HCT116 (cell line): ENCODE measurements around the gene C20orf96. TPM values are rescaled to one million over a fixed set of nuclear protein-coding genes. Genes with fewer than 3 reads are reported as not detected.

Experiments
- ATAC-seq: fragments of 200-7000 bp; cut with Tn5 transposase; 2 replicates; pipeline ENCODE4 v1.9.1; 2020; ENCODE audit warnings: mild to moderate bottlenecking, moderate library complexity
- BruUV-seq: library from RNA; stranded (reverse); fragments of 400-500 nt; replicated peaks from 2 replicates; lab custom pipeline; 2021; lab: Mats Ljungman, UMichigan
- CTCF ChIA-PET: fragments of 300-600 bp; sonication (Branson Sonifier 250); formaldehyde crosslinking; loops from one replicate; lab custom pipeline; 2021; ENCODE audit warnings: antibody characterized with exemption; lab: Charles Lee
- POLR2A ChIA-PET: fragments of 300-600, 350-600 bp; sonication (Branson Sonifier 250); formaldehyde crosslinking; loops from one replicate; lab custom pipeline; 2021; ENCODE audit warnings: antibody characterized with exemption; lab: Charles Lee
- RAD21 ChIA-PET, 2 experiments: fragments of 300-600 bp; sonication (Branson Sonifier 250); formaldehyde crosslinking; loops; one replicate each; lab custom pipeline; 2023; ENCODE audit warnings: low total read pairs in 2 of 2; ENCODE audit not compliant: uncharacterized antibody in 2 of 2, unreplicated experiment in 2 of 2, low non-redundant PET in 1 of 2; lab: Charles Lee
- DNase-seq: peaks from one replicate; pipeline ENCODE4 v3.0.0-alpha.2; 2010; ENCODE audit warnings: low read depth, low spot score
- H2AFZ ChIP-seq: fragments of 200-600 bp; shearing (Covaris generic), sonication (generic); 2 replicates; pipeline ENCODE4 v1.6.1; 2017; ENCODE audit warnings: low read depth, mixed run types, mixed read lengths, antibody characterized with exemption, low read length; ENCODE audit not compliant: poor library complexity, severe bottlenecking
- H3K27ac ChIP-seq: 2 replicates; pipeline ENCODE4 v1.5.1; 2012; ENCODE audit warnings: low read depth, low read length
- H3K27me3 ChIP-seq: fragments of 200-600 bp; sonication (generic); 2 replicates; pipeline ENCODE4 v1.6.1; 2016; ENCODE audit warnings: mixed run types, low read length, mixed read lengths; ENCODE audit not compliant: insufficient read depth
- H3K36me3 ChIP-seq, 2 experiments: fragments of 200-500 bp in 1 of 2; fragments of 200-600 bp in 1 of 2; sonication (Bioruptor generic) in 1 of 2; sonication (generic) in 1 of 2; 2 replicates each; pipeline versions ENCODE4 v1.5.1 to v1.6.1; 2014 to 2016; ENCODE audit warnings: low read length in 2 of 2, inconsistent platforms in 1 of 2, mixed read lengths in 1 of 2, mixed run types in 1 of 2; ENCODE audit not compliant: insufficient read depth in 2 of 2, control insufficient read depth in 1 of 2
- H3K4me1 ChIP-seq, 2 experiments: fragments of 200-600 bp in 1 of 2; sonication (generic) in 1 of 2; 2 replicates each; pipeline versions ENCODE4 v1.5.1 to v1.6.1; 2012 to 2017; ENCODE audit warnings: low read length in 2 of 2, inconsistent platforms in 1 of 2, mild to moderate bottlenecking in 1 of 2, mixed read lengths in 1 of 2, mixed run types in 1 of 2, moderate library complexity in 1 of 2; ENCODE audit not compliant: insufficient read depth in 2 of 2, control insufficient read depth in 1 of 2
- H3K4me2 ChIP-seq: fragments of 200-600 bp; sonication (generic); 2 replicates; pipeline ENCODE4 v1.6.1; 2017; ENCODE audit warnings: mixed run types, low read length, mixed read lengths
- H3K4me3 ChIP-seq, 2 experiments: fragments of 200-600 bp in 1 of 2; sonication (generic) in 1 of 2; replicated peaks in 1 of 2; 2 replicates each; pipeline ENCODE4 v1.5.1; 2011 to 2016; ENCODE audit warnings: low read length in 2 of 2, control low read depth in 1 of 2, low read depth in 1 of 2, mild to moderate bottlenecking in 1 of 2, mixed read lengths in 1 of 2, mixed run types in 1 of 2
- H3K79me2 ChIP-seq: fragments of 200-600 bp; sonication (generic); 2 replicates; pipeline ENCODE4 v1.6.1; 2017; ENCODE audit warnings: mild to moderate bottlenecking, mixed run types, low read length, moderate library complexity, mixed read lengths; ENCODE audit not compliant: insufficient read depth
- H3K9ac ChIP-seq: fragments of 200-600 bp; sonication (generic); 2 replicates; pipeline ENCODE4 v1.6.1; 2016; ENCODE audit warnings: low read length, mixed read lengths
- H3K9me2 ChIP-seq: fragments of 200-600 bp; sonication (generic), shearing (Covaris generic); 2 replicates; pipeline ENCODE4 v1.6.1; 2017; ENCODE audit warnings: mixed run types, mild to moderate bottlenecking, moderate library complexity; ENCODE audit not compliant: insufficient read depth
- H3K9me3 ChIP-seq, 2 experiments: fragments of 200-500 bp in 1 of 2; fragments of 200-600 bp in 1 of 2; sonication (Bioruptor generic) in 1 of 2; sonication (generic) in 1 of 2; 2 replicates each; pipeline ENCODE4 v1.6.1; 2014 to 2017; ENCODE audit warnings: low read length in 2 of 2, mixed read lengths in 2 of 2, inconsistent platforms in 1 of 2, low read depth in 1 of 2, mild to moderate bottlenecking in 1 of 2, mixed run types in 1 of 2, moderate library complexity in 1 of 2; ENCODE audit not compliant: control insufficient read depth in 1 of 2, insufficient read depth in 1 of 2
- H4K20me1 ChIP-seq: fragments of 200-600 bp; sonication (generic), shearing (Covaris generic); 2 replicates; pipeline ENCODE4 v1.6.1; 2017; ENCODE audit warnings: mixed run types, mild to moderate bottlenecking, moderate library complexity; ENCODE audit not compliant: insufficient read depth
- CBX3 ChIP-seq: IDR thresholded peaks from 2 replicates; pipeline ENCODE4 v1.6.1; 2012; ENCODE audit warnings: low read depth
- CEBPB ChIP-seq: IDR thresholded peaks from 2 replicates; pipeline ENCODE4 v1.6.1; 2012; ENCODE audit warnings: low read depth
- EGR1 ChIP-seq: IDR thresholded peaks from 2 replicates; pipeline ENCODE4 v1.6.1; 2012; ENCODE audit warnings: low read depth
- EZH2 ChIP-seq: fragments of 200-600 bp; sonication (generic); IDR thresholded peaks from 2 replicates; pipeline ENCODE4 v1.6.1; 2017; ENCODE audit warnings: antibody characterized with exemption, mixed run types
- EZH2phosphoT487 ChIP-seq: fragments of 200-600 bp; IDR thresholded peaks from 2 replicates; pipeline ENCODE4 v1.6.1; 2018; ENCODE audit warnings: antibody characterized with exemption, borderline replicate concordance
- FOSL1 ChIP-seq: IDR thresholded peaks from 2 replicates; pipeline ENCODE4 v1.6.1; 2012; ENCODE audit warnings: low read depth
- JUND ChIP-seq: IDR thresholded peaks from 2 replicates; pipeline ENCODE4 v1.6.1; 2012
- POLR2A ChIP-seq: IDR thresholded peaks from 2 replicates; pipeline ENCODE4 v1.7.0; 2011; ENCODE audit warnings: borderline replicate concordance; ENCODE audit not compliant: insufficient read depth, insufficient read length; ENCODE audit errors: extremely low read depth
- POLR2AphosphoS5 ChIP-seq: IDR thresholded peaks from 2 replicates; pipeline ENCODE4 v1.6.1; 2011; ENCODE audit warnings: mild to moderate bottlenecking, low read depth, low read length, moderate library complexity
- RAD21 ChIP-seq: IDR thresholded peaks from 2 replicates; pipeline ENCODE4 v1.6.1; 2012; ENCODE audit warnings: low read depth, mild to moderate bottlenecking
- SP1 ChIP-seq: IDR thresholded peaks from 2 replicates; pipeline ENCODE4 v1.6.1; 2012; ENCODE audit warnings: low read depth
- SRF ChIP-seq: IDR thresholded peaks from 2 replicates; pipeline ENCODE4 v1.6.1; 2012; ENCODE audit warnings: low read depth
- TCF7L2 ChIP-seq: IDR thresholded peaks from 2 replicates; pipeline ENCODE4 v1.7.0; 2011; ENCODE audit warnings: borderline replicate concordance, inconsistent platforms; ENCODE audit not compliant: insufficient read depth, insufficient read length; ENCODE audit errors: extremely low read depth
- YY1 ChIP-seq: IDR thresholded peaks from 2 replicates; pipeline ENCODE4 v1.6.1; 2011; ENCODE audit warnings: low read length, low read depth, moderate library complexity, mild to moderate bottlenecking; ENCODE audit not compliant: insufficient replicate concordance; ENCODE audit errors: extremely low read depth
- ZBTB33 ChIP-seq: IDR thresholded peaks from 2 replicates; pipeline ENCODE4 v1.6.1; 2011; ENCODE audit warnings: mild to moderate bottlenecking, low read length, moderate library complexity; ENCODE audit not compliant: insufficient replicate concordance; ENCODE audit errors: extremely low read depth
- ZFX ChIP-seq: fragments of 450-650 bp; IDR thresholded peaks from 2 replicates; pipeline ENCODE4 v1.6.1; 2017
- ZNF274 ChIP-seq: fragments of 200-500 bp; sonication (Bioruptor generic); IDR thresholded peaks from 2 replicates; pipeline ENCODE4 v1.6.1; 2014; ENCODE audit warnings: mild to moderate bottlenecking, low read depth, low read length, inconsistent platforms
- intact Hi-C: fragments of 100-400 bp; cut with micrococcal nuclease; formaldehyde crosslinking; loops from 2 replicates; pipeline ENCODE4 v1.10.0; 2022
- total RNA-seq: library from RNA; stranded (reverse); gene quantifications from one replicate; pipeline ENCODE4 v1.2.1, GENCODE V29; 2021; ENCODE audit not compliant: unreplicated experiment
- TF ChIP-seq, protein P1 (sequence below): IDR thresholded peaks from 2 replicates; pipeline ENCODE4 v1.6.1; 2012
- TF ChIP-seq, protein P2 (sequence below): IDR thresholded peaks from 2 replicates; pipeline ENCODE4 v1.6.1; 2012; ENCODE audit warnings: low read depth
- TF ChIP-seq, protein P3 (sequence below): IDR thresholded peaks from 2 replicates; pipeline ENCODE4 v1.6.1; 2012

The C20orf96 gene
- total RNA-seq, 1 experiment from 2014 or later: 22.1 TPM

DNA sequence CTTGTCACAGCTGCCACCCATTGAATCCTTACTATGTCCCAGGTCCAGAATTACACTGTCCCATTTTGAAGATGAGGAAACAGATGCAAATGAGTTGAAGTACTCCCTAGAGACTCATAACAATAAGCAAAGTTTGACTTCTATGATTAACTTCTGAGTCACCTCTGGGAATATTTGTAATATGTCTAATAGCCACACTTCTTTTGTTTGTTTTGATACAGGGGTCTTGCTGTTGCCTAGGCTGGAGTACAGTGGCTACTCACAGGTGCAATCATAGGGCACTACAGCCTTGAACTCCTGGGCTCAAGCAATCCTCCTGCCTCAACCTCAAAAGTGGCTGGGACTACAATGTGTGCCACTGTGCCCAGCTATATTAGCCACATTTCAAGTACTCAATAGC lies 23.4 kb upstream of the C20orf96 start (continued):
- TF ChIP-seq EZH2phosphoT487 (no peak), TCF7L2 (no peak), FOSL1 (peak; percentile 46; the same call in 1 of the 2 replicates), POLR2A (no peak)
- TF ChIP-seq, protein P1, sequence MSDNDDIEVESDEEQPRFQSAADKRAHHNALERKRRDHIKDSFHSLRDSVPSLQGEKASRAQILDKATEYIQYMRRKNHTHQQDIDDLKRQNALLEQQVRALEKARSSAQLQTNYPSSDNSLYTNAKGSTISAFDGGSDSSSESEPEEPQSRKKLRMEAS: no peak

- intact Hi-C loops: no loop called here
- H3K4me1 ChIP-seq: peaks cover 0 to 8% of the 10 kb centered on the region in 2 experiments; a peak in 2 of 4 replicates
- H3K9me3 ChIP-seq: no peaks in the 10 kb centered on the region
- ChIA-PET CTCF (no interaction called here), RAD21 (no interaction called here), POLR2A (no interaction called here)
- DNase-seq (no peak), ATAC-seq (no peak)
- H3K9me2 ChIP-seq: no peaks in the 10 kb centered on the region
- H2AFZ ChIP-seq: no peak overlapping the region
- H3K79me2 ChIP-seq: no peaks in the 10 kb centered on the region
- no peak overlapping the region for H3K9ac ChIP-seq
- no TSS peak for BruUV-seq
- H3K27ac ChIP-seq: no peak overlapping the region
- no peaks in the 10 kb centered on the region for H4K20me1 ChIP-seq
- H3K4me2 ChIP-seq: no peak overlapping the region
- H3K4me3 ChIP-seq: no peak overlapping the region
- H3K36me3 ChIP-seq: no peaks in the 10 kb centered on the region
- no peaks in the 10 kb centered on the region for H3K27me3 ChIP-seq
- TF ChIP-seq POLR2A: no peak
- TF ChIP-seq FOSL1: no peak
- TF ChIP-seq SRF: no peak
- no peak for TF ChIP-seq JUND
- no peak for TF ChIP-seq ZBTB33
- no peak for TF ChIP-seq CEBPB
- no peak for TF ChIP-seq CBX3
- TF ChIP-seq, protein P2, sequence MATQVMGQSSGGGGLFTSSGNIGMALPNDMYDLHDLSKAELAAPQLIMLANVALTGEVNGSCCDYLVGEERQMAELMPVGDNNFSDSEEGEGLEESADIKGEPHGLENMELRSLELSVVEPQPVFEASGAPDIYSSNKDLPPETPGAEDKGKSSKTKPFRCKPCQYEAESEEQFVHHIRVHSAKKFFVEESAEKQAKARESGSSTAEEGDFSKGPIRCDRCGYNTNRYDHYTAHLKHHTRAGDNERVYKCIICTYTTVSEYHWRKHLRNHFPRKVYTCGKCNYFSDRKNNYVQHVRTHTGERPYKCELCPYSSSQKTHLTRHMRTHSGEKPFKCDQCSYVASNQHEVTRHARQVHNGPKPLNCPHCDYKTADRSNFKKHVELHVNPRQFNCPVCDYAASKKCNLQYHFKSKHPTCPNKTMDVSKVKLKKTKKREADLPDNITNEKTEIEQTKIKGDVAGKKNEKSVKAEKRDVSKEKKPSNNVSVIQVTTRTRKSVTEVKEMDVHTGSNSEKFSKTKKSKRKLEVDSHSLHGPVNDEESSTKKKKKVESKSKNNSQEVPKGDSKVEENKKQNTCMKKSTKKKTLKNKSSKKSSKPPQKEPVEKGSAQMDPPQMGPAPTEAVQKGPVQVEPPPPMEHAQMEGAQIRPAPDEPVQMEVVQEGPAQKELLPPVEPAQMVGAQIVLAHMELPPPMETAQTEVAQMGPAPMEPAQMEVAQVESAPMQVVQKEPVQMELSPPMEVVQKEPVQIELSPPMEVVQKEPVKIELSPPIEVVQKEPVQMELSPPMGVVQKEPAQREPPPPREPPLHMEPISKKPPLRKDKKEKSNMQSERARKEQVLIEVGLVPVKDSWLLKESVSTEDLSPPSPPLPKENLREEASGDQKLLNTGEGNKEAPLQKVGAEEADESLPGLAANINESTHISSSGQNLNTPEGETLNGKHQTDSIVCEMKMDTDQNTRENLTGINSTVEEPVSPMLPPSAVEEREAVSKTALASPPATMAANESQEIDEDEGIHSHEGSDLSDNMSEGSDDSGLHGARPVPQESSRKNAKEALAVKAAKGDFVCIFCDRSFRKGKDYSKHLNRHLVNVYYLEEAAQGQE: no peak
- TF ChIP-seq ZFX: no peak
- TF ChIP-seq EZH2phosphoT487: no peak
- TF ChIP-seq POLR2AphosphoS5: no peak
- no peak for TF ChIP-seq SP1
- TF ChIP-seq RAD21: no peak
- TF ChIP-seq EGR1: no peak
- TF ChIP-seq, protein P3, sequence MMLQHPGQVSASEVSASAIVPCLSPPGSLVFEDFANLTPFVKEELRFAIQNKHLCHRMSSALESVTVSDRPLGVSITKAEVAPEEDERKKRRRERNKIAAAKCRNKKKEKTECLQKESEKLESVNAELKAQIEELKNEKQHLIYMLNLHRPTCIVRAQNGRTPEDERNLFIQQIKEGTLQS: no peak
- TF ChIP-seq ZNF274: no peak
- TF ChIP-seq YY1: no peak
- TF ChIP-seq EZH2: no peak
Observed at GRCh38 chr20:313402-313801, 22.9 kb upstream of the C20orf96 start.
